ENCODE data around the gene ABCC8.

The ABCC8 gene

DNA sequence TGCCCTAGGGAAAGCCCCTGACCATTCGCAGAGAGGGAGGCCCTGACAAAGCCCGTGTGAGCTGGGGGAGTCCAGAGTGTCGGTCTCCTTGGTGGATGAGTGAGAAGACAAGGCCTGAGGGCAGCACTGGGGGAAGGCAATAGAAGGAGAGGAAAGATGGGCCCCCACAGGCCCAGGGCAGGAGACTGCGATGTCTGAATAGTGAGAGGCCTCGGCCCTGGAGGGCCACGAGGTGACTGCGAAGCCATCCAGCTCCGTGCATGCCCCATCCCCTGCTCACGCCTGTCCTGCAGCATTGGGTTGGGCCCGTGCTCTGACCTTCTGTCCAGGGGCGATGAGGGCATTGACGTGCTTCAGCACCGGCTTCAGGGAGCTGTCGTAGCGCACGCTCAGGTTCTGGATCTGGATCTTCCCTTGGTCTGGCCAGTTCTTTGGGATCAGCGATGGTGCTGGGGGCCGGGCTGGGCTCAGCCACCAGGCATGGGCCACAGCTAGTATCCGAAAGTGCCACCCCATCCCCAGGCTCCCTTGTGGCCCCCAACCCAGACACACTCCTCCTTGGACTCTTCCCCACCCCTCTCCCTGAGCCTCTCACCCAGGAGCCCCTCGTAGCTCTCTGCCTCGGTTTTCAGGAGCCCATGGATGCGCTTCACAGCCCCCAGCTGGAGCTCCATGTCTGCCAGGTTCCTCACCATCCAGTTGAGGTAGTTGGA, 79.9 kb downstream of the ABCC8 start:
- in situ Hi-C loops (cut with HindIII; ENCODE audit: low sequenced_read_pairs), result no loop called here
- no peak for DNase-seq (ENCODE audit: low read depth)
- no peak overlapping the region for H3K4me3 ChIP-seq (ENCODE audit: low read depth, low read length)
- TF ChIP-seq, protein P1, sequence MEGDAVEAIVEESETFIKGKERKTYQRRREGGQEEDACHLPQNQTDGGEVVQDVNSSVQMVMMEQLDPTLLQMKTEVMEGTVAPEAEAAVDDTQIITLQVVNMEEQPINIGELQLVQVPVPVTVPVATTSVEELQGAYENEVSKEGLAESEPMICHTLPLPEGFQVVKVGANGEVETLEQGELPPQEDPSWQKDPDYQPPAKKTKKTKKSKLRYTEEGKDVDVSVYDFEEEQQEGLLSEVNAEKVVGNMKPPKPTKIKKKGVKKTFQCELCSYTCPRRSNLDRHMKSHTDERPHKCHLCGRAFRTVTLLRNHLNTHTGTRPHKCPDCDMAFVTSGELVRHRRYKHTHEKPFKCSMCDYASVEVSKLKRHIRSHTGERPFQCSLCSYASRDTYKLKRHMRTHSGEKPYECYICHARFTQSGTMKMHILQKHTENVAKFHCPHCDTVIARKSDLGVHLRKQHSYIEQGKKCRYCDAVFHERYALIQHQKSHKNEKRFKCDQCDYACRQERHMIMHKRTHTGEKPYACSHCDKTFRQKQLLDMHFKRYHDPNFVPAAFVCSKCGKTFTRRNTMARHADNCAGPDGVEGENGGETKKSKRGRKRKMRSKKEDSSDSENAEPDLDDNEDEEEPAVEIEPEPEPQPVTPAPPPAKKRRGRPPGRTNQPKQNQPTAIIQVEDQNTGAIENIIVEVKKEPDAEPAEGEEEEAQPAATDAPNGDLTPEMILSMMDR (IDR thresholded peaks at IDR 0.05; ENCODE audit: low read depth, low read length, missing control alignments), result no peak

DNA sequence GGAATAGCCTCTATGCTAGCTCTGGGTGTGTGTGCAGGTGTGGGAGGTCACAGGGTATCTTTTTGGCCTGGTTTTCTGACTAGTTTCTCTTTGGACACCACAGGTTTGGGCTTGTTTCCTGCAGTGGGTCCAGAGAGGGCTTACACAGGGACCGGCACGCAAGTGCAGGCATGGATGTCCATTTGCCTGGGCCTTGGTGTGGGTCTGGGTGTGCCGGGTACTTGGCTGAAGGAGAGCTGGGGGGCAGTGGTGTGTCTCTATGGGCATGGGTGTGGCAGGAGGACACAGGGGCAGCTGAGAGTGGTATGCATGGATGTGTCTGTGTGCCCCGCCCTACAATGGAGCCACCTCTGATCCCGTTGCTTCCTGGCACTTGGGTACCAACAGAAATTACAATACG, 80.7 kb downstream of the ABCC8 start:
- TF ChIP-seq, protein P1 (IDR thresholded peaks at IDR 0.05; ENCODE audit: low read depth, low read length, missing control alignments), result no peak
- no peak for DNase-seq (ENCODE audit: low read depth)
- in situ Hi-C loops (cut with HindIII; ENCODE audit: low sequenced_read_pairs), result no loop called here
- H3K4me3 ChIP-seq (ENCODE audit: low read depth, low read length), result no peak overlapping the region

DNA sequence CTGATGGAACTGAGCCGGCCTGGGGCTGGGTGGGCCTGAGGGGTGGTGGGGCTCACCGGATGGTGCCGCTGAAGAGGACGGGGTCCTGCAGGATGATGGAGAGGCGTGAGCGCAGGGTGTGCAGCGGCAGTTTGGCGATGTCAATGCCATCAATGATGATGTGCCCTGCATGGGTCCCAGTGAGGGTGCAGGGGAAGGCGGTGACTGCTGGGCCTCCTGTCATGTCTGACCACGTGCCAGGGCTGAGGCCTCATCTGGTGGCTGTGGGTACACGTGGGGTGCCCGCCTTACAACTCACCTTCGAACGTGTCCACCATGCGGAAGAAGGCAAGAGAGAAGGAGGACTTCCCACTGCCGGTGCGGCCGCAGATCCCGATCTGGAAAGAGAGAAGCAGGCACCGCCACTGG, 81.1 kb downstream of the ABCC8 start:
- no peak for DNase-seq (ENCODE audit: low read depth)
- H3K4me3 ChIP-seq (ENCODE audit: low read depth, low read length), result no peak overlapping the region
- in situ Hi-C loops (cut with HindIII; ENCODE audit: low sequenced_read_pairs), result no loop called here
- TF ChIP-seq, protein P1 (IDR thresholded peaks at IDR 0.05; ENCODE audit: low read depth, low read length, missing control alignments), result no peak

DNA sequence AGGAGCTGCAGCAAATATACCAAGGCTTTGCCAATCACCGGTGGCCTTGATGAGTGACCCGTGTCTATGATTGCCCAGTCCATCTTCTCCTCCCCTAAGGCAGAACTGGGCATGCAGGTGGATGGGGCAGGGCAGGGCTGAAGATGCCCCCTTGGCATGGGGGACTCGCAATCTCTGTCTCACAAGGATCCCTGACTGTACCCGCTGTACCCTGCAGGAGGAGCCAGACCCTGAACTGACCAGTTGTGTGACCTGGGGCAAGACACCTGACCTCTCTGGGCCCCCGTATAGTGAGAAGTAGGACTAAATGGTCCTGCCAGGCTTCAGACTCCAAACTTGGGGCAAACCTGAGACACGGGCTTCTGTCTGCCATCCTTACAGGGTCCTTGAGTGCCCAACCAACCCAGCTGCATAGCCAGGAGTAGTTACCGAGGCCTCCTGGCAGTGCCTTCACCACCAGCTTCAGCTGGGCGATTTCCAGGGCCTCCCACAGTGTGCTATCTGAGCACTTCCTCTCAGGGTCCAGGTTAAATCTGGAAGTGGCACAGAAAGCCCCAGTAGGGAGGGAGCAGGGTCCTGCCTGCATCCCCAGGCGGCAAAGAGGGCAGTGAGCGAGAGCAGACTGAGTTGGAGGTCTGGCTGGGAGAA, 81.8 kb downstream of the ABCC8 start:
- DNase-seq (ENCODE audit: low read depth), result no peak
- TF ChIP-seq, protein P1 (IDR thresholded peaks at IDR 0.05; ENCODE audit: low read depth, low read length, missing control alignments), result no peak
- in situ Hi-C loops (cut with HindIII; ENCODE audit: low sequenced_read_pairs), result no loop called here
- no peak overlapping the region for H3K4me3 ChIP-seq (ENCODE audit: low read depth, low read length)

DNA sequence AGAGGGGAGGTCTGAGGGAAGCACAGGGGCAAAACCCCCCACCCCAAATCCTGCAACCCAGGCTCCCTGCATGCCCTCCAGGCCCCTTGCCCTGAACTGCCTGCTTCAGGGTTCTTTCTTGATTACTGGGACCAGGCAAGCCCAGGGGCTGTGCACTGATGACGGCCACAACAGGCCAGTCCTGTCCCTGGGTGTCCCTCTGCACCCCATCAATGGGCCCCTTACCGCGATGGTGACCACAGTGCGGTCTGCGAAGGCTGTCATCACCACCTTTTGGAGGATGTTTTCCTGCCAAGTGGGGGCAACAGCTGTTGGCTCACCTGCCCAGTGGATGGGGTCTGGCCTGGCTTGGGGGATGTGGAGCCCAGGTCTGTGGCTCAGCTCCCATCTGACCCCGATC, 83.2 kb downstream of the ABCC8 start:
- DNase-seq (ENCODE audit: low read depth), result no peak
- no peak overlapping the region for H3K4me3 ChIP-seq (ENCODE audit: low read depth, low read length)
- in situ Hi-C loops (cut with HindIII; ENCODE audit: low sequenced_read_pairs), result no loop called here
- TF ChIP-seq, protein P1 (IDR thresholded peaks at IDR 0.05; ENCODE audit: low read depth, low read length, missing control alignments), result no peak

DNA sequence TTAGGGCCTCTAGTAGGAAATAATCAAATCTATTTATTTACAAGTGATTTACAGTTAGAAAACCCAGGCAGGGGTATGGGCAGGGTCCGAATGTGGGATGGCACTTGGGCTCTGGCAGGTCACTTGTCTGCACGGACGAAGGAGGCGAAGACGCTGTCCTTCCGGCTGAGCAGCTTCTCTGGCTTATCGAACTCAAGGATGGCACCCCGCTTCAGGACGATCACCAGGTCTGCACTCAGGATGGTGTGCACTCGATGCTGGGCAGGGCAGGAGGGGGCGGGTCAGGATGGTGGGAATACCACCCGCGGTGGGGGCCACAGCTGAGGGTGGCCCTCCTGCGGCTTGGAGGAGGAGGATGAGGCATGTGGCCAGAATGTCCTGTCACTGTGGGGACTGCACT, 83.8 kb downstream of the ABCC8 start:
- no peak for DNase-seq (ENCODE audit: low read depth)
- in situ Hi-C loops (cut with HindIII; ENCODE audit: low sequenced_read_pairs), result no loop called here
- H3K4me3 ChIP-seq (ENCODE audit: low read depth, low read length), result no peak overlapping the region
- TF ChIP-seq, protein P1 (IDR thresholded peaks at IDR 0.05; ENCODE audit: low read depth, low read length, missing control alignments), result no peak

Data from astrocyte of the cerebellum (primary cell).